ENCODE data around the gene SLC7A1.

DNA sequence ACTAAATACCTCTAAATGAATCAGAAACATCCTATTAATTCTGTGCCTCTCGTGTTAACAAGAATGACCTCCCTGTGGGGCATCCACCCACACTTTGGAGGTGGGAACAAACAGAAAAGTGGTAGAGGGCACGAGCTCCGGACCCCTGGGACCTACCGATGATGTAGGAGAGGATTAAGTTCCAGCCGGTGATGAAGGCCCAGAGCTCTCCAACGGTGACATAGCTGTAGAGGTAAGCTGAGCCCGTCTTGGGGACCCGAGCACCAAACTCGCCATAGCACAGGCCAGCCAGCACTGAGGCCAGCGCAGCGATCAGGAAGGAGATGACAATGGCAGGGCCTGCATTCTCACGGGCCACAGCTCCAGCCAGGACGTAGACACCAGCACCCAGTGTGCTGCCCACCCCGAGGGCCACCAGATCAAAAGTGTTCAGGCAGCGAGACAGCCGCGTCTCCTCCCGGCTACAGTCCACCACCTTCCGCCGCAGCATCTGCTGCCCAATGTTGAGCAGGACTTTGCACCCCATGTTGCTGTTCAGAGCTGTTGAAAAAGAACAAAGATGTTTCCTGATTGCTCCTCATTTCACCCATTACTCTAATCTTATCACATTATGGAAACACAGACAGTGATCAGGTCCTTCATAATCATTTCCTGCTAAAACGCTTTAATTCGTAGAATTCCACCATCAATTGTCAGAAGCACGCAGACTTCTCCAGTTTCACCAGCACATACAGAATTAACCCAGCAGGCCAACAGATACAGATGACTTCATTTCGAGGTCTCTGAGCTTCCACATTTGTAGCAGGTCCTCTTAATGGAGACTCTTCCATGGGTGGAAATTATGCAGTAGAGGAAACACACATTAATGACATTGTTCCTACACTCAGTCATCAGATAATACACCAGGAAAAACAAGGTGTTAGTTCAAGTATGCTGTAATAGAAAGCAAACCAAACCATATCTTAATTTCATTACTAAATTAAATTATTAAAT, 59.5 kb downstream of the SLC7A1 start:
- no peak for TF ChIP-seq EZH2 (IDR thresholded peaks at IDR 0.05; ENCODE audit: low read depth)
- TF ChIP-seq, protein P1, sequence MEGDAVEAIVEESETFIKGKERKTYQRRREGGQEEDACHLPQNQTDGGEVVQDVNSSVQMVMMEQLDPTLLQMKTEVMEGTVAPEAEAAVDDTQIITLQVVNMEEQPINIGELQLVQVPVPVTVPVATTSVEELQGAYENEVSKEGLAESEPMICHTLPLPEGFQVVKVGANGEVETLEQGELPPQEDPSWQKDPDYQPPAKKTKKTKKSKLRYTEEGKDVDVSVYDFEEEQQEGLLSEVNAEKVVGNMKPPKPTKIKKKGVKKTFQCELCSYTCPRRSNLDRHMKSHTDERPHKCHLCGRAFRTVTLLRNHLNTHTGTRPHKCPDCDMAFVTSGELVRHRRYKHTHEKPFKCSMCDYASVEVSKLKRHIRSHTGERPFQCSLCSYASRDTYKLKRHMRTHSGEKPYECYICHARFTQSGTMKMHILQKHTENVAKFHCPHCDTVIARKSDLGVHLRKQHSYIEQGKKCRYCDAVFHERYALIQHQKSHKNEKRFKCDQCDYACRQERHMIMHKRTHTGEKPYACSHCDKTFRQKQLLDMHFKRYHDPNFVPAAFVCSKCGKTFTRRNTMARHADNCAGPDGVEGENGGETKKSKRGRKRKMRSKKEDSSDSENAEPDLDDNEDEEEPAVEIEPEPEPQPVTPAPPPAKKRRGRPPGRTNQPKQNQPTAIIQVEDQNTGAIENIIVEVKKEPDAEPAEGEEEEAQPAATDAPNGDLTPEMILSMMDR (conservative IDR thresholded peaks at IDR 0.05) = no peak
